Neural progenitor cell (in vitro differentiated cells): ENCODE results near the gene SMYD3.

ENCODE experiments used
- EZH2 ChIP-seq: fragments of 200-600 bp; sonication (generic); IDR thresholded peaks from 2 replicates; pipeline ENCODE4 v1.6.1; 2017; ENCODE audit warnings: antibody characterized with exemption, mild to moderate bottlenecking, moderate library complexity
- EZH2phosphoT487 ChIP-seq: fragments of 200-600 bp; sonication (generic); IDR thresholded peaks from 2 replicates; pipeline ENCODE4 v1.6.1; 2017; ENCODE audit warnings: antibody characterized with exemption
- TF ChIP-seq, protein P1 (sequence below): fragments of 200-600 bp; sonication (generic); IDR thresholded peaks from 2 replicates; pipeline ENCODE4 v1.5.1; 2017; ENCODE audit warnings: antibody characterized with exemption, mild to moderate bottlenecking

DNA sequence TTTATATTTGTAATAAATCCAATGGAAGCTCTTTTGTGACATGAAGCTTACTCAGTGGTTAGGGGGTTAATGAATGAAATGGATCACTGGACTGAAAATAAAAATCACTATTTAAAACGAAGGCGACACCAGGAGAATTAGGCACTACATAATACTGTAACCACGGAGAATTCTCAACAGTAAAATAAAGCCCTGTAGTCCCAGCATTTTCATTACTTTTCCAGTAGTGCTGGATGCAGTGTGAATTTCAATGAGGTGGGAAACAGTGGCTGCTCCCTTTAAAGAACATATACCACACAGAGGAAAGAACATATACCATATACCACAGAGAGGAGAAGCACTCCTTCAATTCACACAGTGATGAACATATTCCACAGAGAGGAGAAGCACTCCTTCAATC, 275.0 kb downstream of the SMYD3 start:
- TF ChIP-seq, protein P1, sequence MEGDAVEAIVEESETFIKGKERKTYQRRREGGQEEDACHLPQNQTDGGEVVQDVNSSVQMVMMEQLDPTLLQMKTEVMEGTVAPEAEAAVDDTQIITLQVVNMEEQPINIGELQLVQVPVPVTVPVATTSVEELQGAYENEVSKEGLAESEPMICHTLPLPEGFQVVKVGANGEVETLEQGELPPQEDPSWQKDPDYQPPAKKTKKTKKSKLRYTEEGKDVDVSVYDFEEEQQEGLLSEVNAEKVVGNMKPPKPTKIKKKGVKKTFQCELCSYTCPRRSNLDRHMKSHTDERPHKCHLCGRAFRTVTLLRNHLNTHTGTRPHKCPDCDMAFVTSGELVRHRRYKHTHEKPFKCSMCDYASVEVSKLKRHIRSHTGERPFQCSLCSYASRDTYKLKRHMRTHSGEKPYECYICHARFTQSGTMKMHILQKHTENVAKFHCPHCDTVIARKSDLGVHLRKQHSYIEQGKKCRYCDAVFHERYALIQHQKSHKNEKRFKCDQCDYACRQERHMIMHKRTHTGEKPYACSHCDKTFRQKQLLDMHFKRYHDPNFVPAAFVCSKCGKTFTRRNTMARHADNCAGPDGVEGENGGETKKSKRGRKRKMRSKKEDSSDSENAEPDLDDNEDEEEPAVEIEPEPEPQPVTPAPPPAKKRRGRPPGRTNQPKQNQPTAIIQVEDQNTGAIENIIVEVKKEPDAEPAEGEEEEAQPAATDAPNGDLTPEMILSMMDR = no peak
- TF ChIP-seq EZH2phosphoT487 (no peak), EZH2 (no peak)
